HepG2 (cell line): ENCODE data around the gene COL9A1. TPM values are rescaled to one million over a fixed set of nuclear protein-coding genes. Genes with fewer than 3 reads are reported as not detected.

Source experiments
- ATAC-seq: fragments of 200-7000 bp; cut with Tn5 transposase; 3 replicates; pipeline ENCODE4 v1.9.1; 2020; ENCODE audit warnings: mild to moderate bottlenecking, moderate library complexity
- BruUV-seq: library from RNA; stranded (reverse); fragments of 400-500 nt; replicated peaks from 2 replicates; lab custom pipeline; 2021; lab: Mats Ljungman, UMichigan
- CTCF ChIA-PET: fragments of 300-600 bp; formaldehyde crosslinking; extraction: SDS; loops from one replicate; lab custom pipeline; 2021; ENCODE audit warnings: low total read pairs, inconsistent platforms, low intra/inter-chr PET ratio; lab: Yijun Ruan, JAX
- POLR2A ChIA-PET: fragments of 350-600 bp; sonication (Branson Sonifier 250); formaldehyde crosslinking; loops from one replicate; lab custom pipeline; 2020; ENCODE audit warnings: antibody characterized with exemption, inconsistent platforms; lab: Yijun Ruan, JAX
- DNase-seq: peaks from one replicate; pipeline ENCODE4 v3.0.0-alpha.2; 2015; ENCODE audit warnings: low spot score
- FAIRE-seq: peaks from 3 replicates; lab custom pipeline; 2011; peaks lifted over from hg19 to GRCh38; lab: Jason Lieb, UNC
- H2AFZ ChIP-seq: one replicate; pipeline ENCODE4 v1.6.1; 2011; ENCODE audit warnings: low read length, inconsistent platforms
- H3K27ac ChIP-seq: fragments of 300-600 bp; 3 replicates; pipeline ENCODE4 v1.8.0; 2011; ENCODE audit warnings: mixed run types, mild to moderate bottlenecking, mixed read lengths, low read length, inconsistent platforms; ENCODE audit not compliant: insufficient read depth; ENCODE audit errors: extremely low read length
- H3K27me3 ChIP-seq, 2 experiments: fragments of 200-600 bp in 1 of 2; 2 replicates in 1 of 2; 3 replicates in 1 of 2; pipeline versions ENCODE4 v1.6.0 to v1.8.0; 2011; ENCODE audit warnings: low read length in 2 of 2, mild to moderate bottlenecking in 2 of 2, moderate library complexity in 2 of 2, inconsistent platforms in 1 of 2; ENCODE audit not compliant: insufficient read depth in 2 of 2, control insufficient read depth in 1 of 2
- H3K36me3 ChIP-seq, 2 experiments: fragments of 200-600 bp in 1 of 2; replicated peaks in 1 of 2; 2 replicates in 1 of 2; 3 replicates in 1 of 2; pipeline versions ENCODE4 v1.5.1 to v1.8.0; 2011; ENCODE audit warnings: low read length in 2 of 2, inconsistent platforms in 1 of 2; ENCODE audit not compliant: insufficient read depth in 2 of 2, control insufficient read depth in 1 of 2
- H3K4me1 ChIP-seq: 2 replicates; pipeline ENCODE4 v1.5.1; 2012; ENCODE audit warnings: low read length, inconsistent platforms; ENCODE audit not compliant: insufficient read depth
- H3K4me2 ChIP-seq: 2 replicates; pipeline ENCODE4 v1.6.0; 2011; ENCODE audit warnings: low read depth, low read length, inconsistent platforms
- H3K4me3 ChIP-seq, 3 experiments: fragments of 200-600 bp in 1 of 3; sonication (generic), shearing (Covaris generic) in 1 of 3; replicated peaks in 1 of 3; 2 replicates each; pipeline ENCODE4 v1.5.1; 2011 to 2016; ENCODE audit warnings: low read length in 3 of 3, inconsistent platforms in 2 of 3, low read depth in 2 of 3, mild to moderate bottlenecking in 2 of 3, control low read depth in 1 of 3, mixed read lengths in 1 of 3; ENCODE audit not compliant: insufficient read depth in 1 of 3
- H3K79me2 ChIP-seq: one replicate; pipeline ENCODE4 v1.6.1; 2011; ENCODE audit warnings: low read length, inconsistent platforms; ENCODE audit not compliant: insufficient read depth
- H3K9ac ChIP-seq: 2 replicates; pipeline ENCODE4 v1.6.0; 2011; ENCODE audit warnings: mild to moderate bottlenecking, low read depth, low read length, inconsistent platforms; ENCODE audit not compliant: insufficient read depth
- H3K9me3 ChIP-seq: 2 replicates; pipeline ENCODE4 v1.5.1; 2012; ENCODE audit warnings: mild to moderate bottlenecking, low read length
- H4K20me1 ChIP-seq: 2 replicates; pipeline ENCODE4 v1.6.0; 2011; ENCODE audit warnings: inconsistent platforms, mild to moderate bottlenecking, low read length, moderate library complexity; ENCODE audit not compliant: insufficient read depth
- ARHGAP35 ChIP-seq: sonication (generic); formaldehyde crosslinking; IDR thresholded peaks from 2 replicates; pipeline ENCODE4 v1.9.0; 2022; ENCODE audit warnings: mild to moderate bottlenecking, inconsistent platforms, moderate library complexity, missing genetic modification reagents, borderline replicate concordance
- ARNT ChIP-seq: fragments of 450-650 bp; IDR thresholded peaks from 2 replicates; pipeline ENCODE4 v1.6.1; 2017
- GATAD2A ChIP-seq: IDR thresholded peaks from 2 replicates; pipeline ENCODE4 v1.6.1; 2016
- JUN ChIP-seq: sonication (generic); formaldehyde crosslinking; IDR thresholded peaks from 2 replicates; pipeline ENCODE4 v1.4.0; 2020; ENCODE audit warnings: mild to moderate bottlenecking, missing genetic modification reagents
- MXD4 ChIP-seq: IDR thresholded peaks from 2 replicates; pipeline ENCODE4 v1.6.1; 2016; ENCODE audit warnings: mild to moderate bottlenecking, missing biosample characterization, missing genetic modification reagents
- TOE1 ChIP-seq: sonication (generic); formaldehyde crosslinking; IDR thresholded peaks from 2 replicates; pipeline ENCODE4 v1.4.0; 2020; ENCODE audit warnings: mild to moderate bottlenecking, missing genetic modification reagents
- ZNF121 ChIP-seq: sonication (generic); formaldehyde crosslinking; IDR thresholded peaks from 2 replicates; pipeline ENCODE4 v1.5.0; 2020; ENCODE audit warnings: mild to moderate bottlenecking, missing genetic modification reagents
- ZNF230 ChIP-seq: sonication (generic); formaldehyde crosslinking; IDR thresholded peaks from 2 replicates; pipeline ENCODE4 v1.4.0; 2020; ENCODE audit warnings: mild to moderate bottlenecking, missing genetic modification reagents
- ZNF234 ChIP-seq: sonication (generic); formaldehyde crosslinking; conservative IDR thresholded peaks from 2 replicates; pipeline ENCODE4 v1.5.1; 2020; ENCODE audit warnings: mild to moderate bottlenecking, missing genetic modification reagents
- ZNF7 ChIP-seq: IDR thresholded peaks from 2 replicates; pipeline ENCODE4 v1.6.1; 2016; ENCODE audit warnings: missing biosample characterization, missing genetic modification reagents
- ZNF747 ChIP-seq: sonication (generic); formaldehyde crosslinking; IDR thresholded peaks from 2 replicates; pipeline ENCODE4 v1.8.1; 2023; ENCODE audit warnings: missing genetic modification reagents, mild to moderate bottlenecking, borderline replicate concordance
- ZNF775 ChIP-seq: sonication (generic); formaldehyde crosslinking; IDR thresholded peaks from 2 replicates; pipeline ENCODE4 v1.4.0; 2020; ENCODE audit warnings: missing genetic modification reagents, mild to moderate bottlenecking, moderate library complexity, borderline replicate concordance
- ZNF883 ChIP-seq: sonication (generic); formaldehyde crosslinking; IDR thresholded peaks from 2 replicates; pipeline ENCODE4 v1.5.1; 2020; ENCODE audit warnings: mild to moderate bottlenecking, missing genetic modification reagents; ENCODE audit errors: not compliant biosample characterization
- ZSCAN20 ChIP-seq: sonication (generic); formaldehyde crosslinking; IDR thresholded peaks from 2 replicates; pipeline ENCODE4 v1.4.0; 2020; ENCODE audit warnings: missing genetic modification reagents, mild to moderate bottlenecking, borderline replicate concordance
- WGBS: methylation state at CpG from one replicate; pipeline ENCODE4 v1.1.6; 2017; ENCODE audit warnings: low lambda C conversion rate; 5-methylcytosine and 5-hydroxymethylcytosine counted together
- in situ Hi-C: cut with HindIII; loops from 2 replicates; pipeline ENCODE4 v1.10.0; 2017; ENCODE audit warnings: low pct_unique_long_range_greater_than_20kb; ENCODE audit not compliant: extremely low pct_ligation_motif_present
- intact Hi-C: fragments of 100-400 bp; cut with micrococcal nuclease; formaldehyde crosslinking; loops from one replicate; pipeline ENCODE4 v1.10.0; 2022; ENCODE audit not compliant: unreplicated experiment
- polyA plus RNA-seq, 8 experiments: library from polyadenylated mRNA; depleted of rRNA in 3 of 8; stranded (reverse) in 7 of 8; unstranded in 1 of 8; fragments of >200 nt; fragmentation: Illumina TruSeq in 4 of 8; extraction: Trizol in 4 of 8; gene quantifications; 2 replicates each; pipeline versions ENCODE4 v1.2.1 to v1.2.3, GENCODE V29; 2011 to 2016; ENCODE audit warnings: low read depth in 4 of 8, missing spikeins in 1 of 8, mixed read lengths in 1 of 8; ENCODE audit not compliant: insufficient read depth in 1 of 8
- total RNA-seq, 5 experiments: library from RNA; depleted of rRNA; stranded (reverse); fragments of >200 nt; fragmentation: Illumina TruSeq; extraction: Trizol; gene quantifications; 2 replicates each; pipeline ENCODE4 v1.2.3, GENCODE V29; 2016; ENCODE audit warnings: low read depth in 1 of 5
- TF ChIP-seq, protein P1 (sequence below): sonication (generic); formaldehyde crosslinking; IDR thresholded peaks from 2 replicates; pipeline ENCODE4 v1.5.1; 2020; ENCODE audit warnings: mild to moderate bottlenecking, missing genetic modification reagents, borderline replicate concordance
- TF ChIP-seq, protein P2 (sequence below): sonication (generic); formaldehyde crosslinking; IDR thresholded peaks from 2 replicates; pipeline ENCODE4 v1.4.0; 2020; ENCODE audit warnings: missing genetic modification reagents
- TF ChIP-seq, protein P3 (sequence below): sonication (generic); formaldehyde crosslinking; IDR thresholded peaks from 2 replicates; pipeline ENCODE4 v1.5.1; 2020; ENCODE audit warnings: mild to moderate bottlenecking, missing genetic modification reagents, moderate library complexity
- TF ChIP-seq, protein P4 (sequence below): sonication (generic); formaldehyde crosslinking; IDR thresholded peaks from 2 replicates; pipeline ENCODE4 v1.4.0; 2020; ENCODE audit warnings: missing genetic modification reagents

Gene COL9A1
- total and polyA plus RNA-seq, 2 of the 13 experiments (the other 11 are each of a cell fraction or from before 2014, with no cell fraction given) = 0.08 TPM; not detected in 1

DNA sequence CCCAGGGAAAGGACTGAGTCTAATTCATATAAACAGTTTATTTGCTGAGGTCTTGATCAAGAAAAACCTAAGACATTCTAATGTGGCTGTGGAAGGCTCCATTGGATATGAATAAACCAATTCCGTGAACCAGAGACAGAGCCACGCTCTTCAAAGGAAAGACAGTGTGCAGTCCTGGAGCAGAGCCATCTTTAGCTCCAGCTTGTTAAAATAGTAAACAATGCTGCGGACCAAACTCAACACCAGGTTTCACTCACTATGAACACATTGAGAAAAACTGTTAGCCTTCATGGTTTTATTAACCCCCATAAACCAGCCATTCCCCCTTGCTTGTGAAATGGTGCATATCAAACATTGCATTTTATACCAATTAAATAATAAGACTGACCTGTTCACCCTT lies 61.9 kb downstream of the COL9A1 start:
- ATAC-seq = no peak
- TF ChIP-seq, protein P1, sequence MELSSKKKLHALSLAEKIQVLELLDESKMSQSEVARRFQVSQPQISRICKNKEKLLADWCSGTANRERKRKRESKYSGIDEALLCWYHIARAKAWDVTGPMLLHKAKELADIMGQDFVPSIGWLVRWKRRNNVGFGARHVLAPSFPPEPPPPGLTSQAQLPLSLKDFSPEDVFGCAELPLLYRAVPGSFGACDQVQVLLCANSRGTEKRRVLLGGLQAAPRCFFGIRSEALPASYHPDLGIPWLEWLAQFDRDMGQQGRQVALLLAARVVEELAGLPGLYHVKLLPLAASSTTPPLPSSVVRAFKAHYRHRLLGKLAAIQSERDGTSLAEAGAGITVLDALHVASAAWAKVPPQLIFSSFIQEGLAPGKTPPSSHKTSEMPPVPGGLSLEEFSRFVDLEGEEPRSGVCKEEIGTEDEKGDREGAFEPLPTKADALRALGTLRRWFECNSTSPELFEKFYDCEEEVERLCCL (CRISPR knock-in tag) = no peak
- TF ChIP-seq ZSCAN20 (CRISPR knock-in tag) = no peak
- no peak for TF ChIP-seq MXD4
- TF ChIP-seq TOE1 (CRISPR knock-in tag) = no peak
- TF ChIP-seq, protein P2, sequence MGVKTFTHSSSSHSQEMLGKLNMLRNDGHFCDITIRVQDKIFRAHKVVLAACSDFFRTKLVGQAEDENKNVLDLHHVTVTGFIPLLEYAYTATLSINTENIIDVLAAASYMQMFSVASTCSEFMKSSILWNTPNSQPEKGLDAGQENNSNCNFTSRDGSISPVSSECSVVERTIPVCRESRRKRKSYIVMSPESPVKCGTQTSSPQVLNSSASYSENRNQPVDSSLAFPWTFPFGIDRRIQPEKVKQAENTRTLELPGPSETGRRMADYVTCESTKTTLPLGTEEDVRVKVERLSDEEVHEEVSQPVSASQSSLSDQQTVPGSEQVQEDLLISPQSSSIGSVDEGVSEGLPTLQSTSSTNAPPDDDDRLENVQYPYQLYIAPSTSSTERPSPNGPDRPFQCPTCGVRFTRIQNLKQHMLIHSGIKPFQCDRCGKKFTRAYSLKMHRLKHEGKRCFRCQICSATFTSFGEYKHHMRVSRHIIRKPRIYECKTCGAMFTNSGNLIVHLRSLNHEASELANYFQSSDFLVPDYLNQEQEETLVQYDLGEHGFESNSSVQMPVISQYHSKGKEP = no peak
- TF ChIP-seq JUN (CRISPR knock-in tag) = no peak
- TF ChIP-seq, protein P3, sequence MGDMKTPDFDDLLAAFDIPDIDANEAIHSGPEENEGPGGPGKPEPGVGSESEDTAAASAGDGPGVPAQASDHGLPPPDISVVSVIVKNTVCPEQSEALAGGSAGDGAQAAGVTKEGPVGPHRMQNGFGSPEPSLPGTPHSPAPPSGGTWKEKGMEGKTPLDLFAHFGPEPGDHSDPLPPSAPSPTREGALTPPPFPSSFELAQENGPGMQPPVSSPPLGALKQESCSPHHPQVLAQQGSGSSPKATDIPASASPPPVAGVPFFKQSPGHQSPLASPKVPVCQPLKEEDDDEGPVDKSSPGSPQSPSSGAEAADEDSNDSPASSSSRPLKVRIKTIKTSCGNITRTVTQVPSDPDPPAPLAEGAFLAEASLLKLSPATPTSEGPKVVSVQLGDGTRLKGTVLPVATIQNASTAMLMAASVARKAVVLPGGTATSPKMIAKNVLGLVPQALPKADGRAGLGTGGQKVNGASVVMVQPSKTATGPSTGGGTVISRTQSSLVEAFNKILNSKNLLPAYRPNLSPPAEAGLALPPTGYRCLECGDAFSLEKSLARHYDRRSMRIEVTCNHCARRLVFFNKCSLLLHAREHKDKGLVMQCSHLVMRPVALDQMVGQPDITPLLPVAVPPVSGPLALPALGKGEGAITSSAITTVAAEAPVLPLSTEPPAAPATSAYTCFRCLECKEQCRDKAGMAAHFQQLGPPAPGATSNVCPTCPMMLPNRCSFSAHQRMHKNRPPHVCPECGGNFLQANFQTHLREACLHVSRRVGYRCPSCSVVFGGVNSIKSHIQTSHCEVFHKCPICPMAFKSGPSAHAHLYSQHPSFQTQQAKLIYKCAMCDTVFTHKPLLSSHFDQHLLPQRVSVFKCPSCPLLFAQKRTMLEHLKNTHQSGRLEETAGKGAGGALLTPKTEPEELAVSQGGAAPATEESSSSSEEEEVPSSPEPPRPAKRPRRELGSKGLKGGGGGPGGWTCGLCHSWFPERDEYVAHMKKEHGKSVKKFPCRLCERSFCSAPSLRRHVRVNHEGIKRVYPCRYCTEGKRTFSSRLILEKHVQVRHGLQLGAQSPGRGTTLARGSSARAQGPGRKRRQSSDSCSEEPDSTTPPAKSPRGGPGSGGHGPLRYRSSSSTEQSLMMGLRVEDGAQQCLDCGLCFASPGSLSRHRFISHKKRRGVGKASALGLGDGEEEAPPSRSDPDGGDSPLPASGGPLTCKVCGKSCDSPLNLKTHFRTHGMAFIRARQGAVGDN (CRISPR knock-in tag) = no peak
- TF ChIP-seq ZNF883 (CRISPR knock-in tag) = no peak
- TF ChIP-seq, protein P4, sequence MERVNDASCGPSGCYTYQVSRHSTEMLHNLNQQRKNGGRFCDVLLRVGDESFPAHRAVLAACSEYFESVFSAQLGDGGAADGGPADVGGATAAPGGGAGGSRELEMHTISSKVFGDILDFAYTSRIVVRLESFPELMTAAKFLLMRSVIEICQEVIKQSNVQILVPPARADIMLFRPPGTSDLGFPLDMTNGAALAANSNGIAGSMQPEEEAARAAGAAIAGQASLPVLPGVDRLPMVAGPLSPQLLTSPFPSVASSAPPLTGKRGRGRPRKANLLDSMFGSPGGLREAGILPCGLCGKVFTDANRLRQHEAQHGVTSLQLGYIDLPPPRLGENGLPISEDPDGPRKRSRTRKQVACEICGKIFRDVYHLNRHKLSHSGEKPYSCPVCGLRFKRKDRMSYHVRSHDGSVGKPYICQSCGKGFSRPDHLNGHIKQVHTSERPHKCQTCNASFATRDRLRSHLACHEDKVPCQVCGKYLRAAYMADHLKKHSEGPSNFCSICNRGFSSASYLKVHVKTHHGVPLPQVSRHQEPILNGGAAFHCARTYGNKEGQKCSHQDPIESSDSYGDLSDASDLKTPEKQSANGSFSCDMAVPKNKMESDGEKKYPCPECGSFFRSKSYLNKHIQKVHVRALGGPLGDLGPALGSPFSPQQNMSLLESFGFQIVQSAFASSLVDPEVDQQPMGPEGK (CRISPR knock-in tag) = no peak
- TF ChIP-seq ZNF775 (CRISPR knock-in tag) = no peak
- TF ChIP-seq ZNF234 (CRISPR knock-in tag) = no peak
- TF ChIP-seq ZNF747 (CRISPR knock-in tag) = no peak
- TF ChIP-seq ZNF230 (CRISPR knock-in tag) = no peak
- no peak for TF ChIP-seq ARNT
- no peak for TF ChIP-seq GATAD2A (CRISPR knock-in tag)
- no peak for TF ChIP-seq ARHGAP35 (CRISPR knock-in tag)
- TF ChIP-seq ZNF121 (CRISPR knock-in tag) = no peak
- TF ChIP-seq ZNF7 = no peak

More for the DNA sequence above, 61.9 kb downstream of the COL9A1 start:
- Histone ChIP-seq H3K79me2 (no peaks in the 10 kb centered on the region), H3K4me3 (no peak overlapping the region), H3K36me3 (no peaks in the 10 kb centered on the region), H3K27ac (no peak overlapping the region), H3K4me1 (peaks cover 15% of the 10 kb centered on the region), H3K27me3 (no peaks in the 10 kb centered on the region), H3K4me2 (no peak overlapping the region), H4K20me1 (no peaks in the 10 kb centered on the region), H2AFZ (no peak overlapping the region), H3K9ac (no peak overlapping the region), H3K9me3 (no peaks in the 10 kb centered on the region)
- CTCF ChIA-PET = no interaction called here
- POLR2A ChIA-PET = no interaction called here
- no peak for FAIRE-seq
- intact Hi-C loops (no loop called here), in situ Hi-C loops (no loop called here)
- BruUV-seq = no TSS peak
- 41% methylated on average over 3 of the region's 3 CpGs for WGBS
- no peak for DNase-seq
